ACC112 (cell line): ENCODE data around the gene MATK.

ENCODE experiments used
- H2AFZ ChIP-seq: fragments of 200-600 bp; sonication (generic); one replicate; pipeline ENCODE4 v1.6.0; 2017; ENCODE audit warnings: antibody characterized with exemption, low read length; ENCODE audit not compliant: unreplicated experiment
- H3K27ac ChIP-seq: fragments of 200-600 bp; sonication (generic); 2 replicates; pipeline ENCODE4 v1.5.1; 2014; ENCODE audit warnings: low read depth, mild to moderate bottlenecking, antibody characterized with exemption, low read length, moderate library complexity
- H3K27me3 ChIP-seq: fragments of 200-600 bp; sonication (generic); 2 replicates; pipeline ENCODE4 v1.6.1; 2014; ENCODE audit warnings: mild to moderate bottlenecking, antibody characterized with exemption, low read length, moderate library complexity, mixed read lengths; ENCODE audit not compliant: insufficient read depth
- H3K36me3 ChIP-seq: fragments of 200-600 bp; sonication (generic); 2 replicates; pipeline ENCODE4 v1.6.1; 2016; ENCODE audit warnings: mild to moderate bottlenecking, antibody characterized with exemption, low read length, moderate library complexity, mixed read lengths; ENCODE audit not compliant: insufficient read depth
- H3K4me1 ChIP-seq: fragments of 200-600 bp; sonication (generic); one replicate; pipeline ENCODE4 v1.6.1; 2016; ENCODE audit warnings: low read length, mixed read lengths; ENCODE audit not compliant: insufficient read depth, unreplicated experiment, control insufficient read depth
- H3K4me3 ChIP-seq: fragments of 200-600 bp; sonication (generic); 2 replicates; pipeline ENCODE4 v1.5.1; 2014; ENCODE audit warnings: mild to moderate bottlenecking, low read depth, low read length
- H3K79me2 ChIP-seq: fragments of 200-600 bp; sonication (generic); one replicate; pipeline ENCODE4 v1.6.0; 2016; ENCODE audit warnings: low read length; ENCODE audit not compliant: control insufficient read depth, unreplicated experiment, insufficient read depth

Gene MATK

GRCh38 chr19:3814648-3815047 lies 28.5 kb upstream of the MATK start:
- no peaks in the 10 kb centered on the region for H3K79me2 ChIP-seq
- H3K27me3 ChIP-seq, result no peaks in the 10 kb centered on the region
- H3K27ac ChIP-seq, result no peak overlapping the region
- H2AFZ ChIP-seq, result no peak overlapping the region
- no peak overlapping the region for H3K4me3 ChIP-seq
- H3K36me3 ChIP-seq, result no peaks in the 10 kb centered on the region
- no peaks in the 10 kb centered on the region for H3K4me1 ChIP-seq

- H3K27ac ChIP-seq, result no peak overlapping the region
- H3K79me2 ChIP-seq, result no peaks in the 10 kb centered on the region
- no peak overlapping the region for H2AFZ ChIP-seq
- H3K4me3 ChIP-seq, result no peak overlapping the region
- no peaks in the 10 kb centered on the region for H3K4me1 ChIP-seq
- H3K36me3 ChIP-seq, result no peaks in the 10 kb centered on the region
- H3K27me3 ChIP-seq, result no peaks in the 10 kb centered on the region
Measured at GRCh38 chr19:3813473-3814392, 27.6 kb upstream of the MATK start.

DNA sequence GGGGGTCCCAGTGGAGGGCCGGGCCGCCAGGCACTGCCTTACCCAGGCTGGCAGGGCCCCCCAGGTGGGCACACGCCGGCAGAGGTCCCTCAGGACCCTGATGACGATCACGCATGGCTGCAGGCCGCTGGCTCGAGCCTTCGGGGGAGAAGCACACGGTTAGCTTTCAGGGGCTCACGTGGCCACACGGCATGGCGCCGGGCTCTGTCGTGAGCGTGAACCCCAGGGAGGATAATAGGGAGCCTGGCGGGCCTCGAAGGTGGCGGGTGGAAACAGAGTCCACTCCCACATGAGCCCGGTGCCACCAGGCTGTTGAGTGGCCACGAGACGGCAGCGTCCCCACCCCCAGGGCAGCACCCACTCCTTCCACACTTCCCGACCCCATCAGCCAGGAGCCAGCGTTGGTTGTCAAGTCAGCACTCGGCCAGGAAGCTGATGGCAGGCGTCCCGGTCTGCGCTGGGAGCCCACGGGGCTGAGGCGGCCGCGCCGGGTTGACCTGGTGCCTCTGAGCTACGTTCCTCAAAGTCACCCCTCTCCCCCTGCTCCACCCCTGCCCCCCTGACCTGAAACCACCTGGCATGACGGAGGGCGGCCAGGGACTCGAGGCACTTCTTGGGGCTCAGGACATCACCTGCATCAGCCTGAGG lies 24.7 kb upstream of the MATK start:
- Histone ChIP-seq H3K27ac (no peak overlapping the region), H2AFZ (no peak overlapping the region), H3K4me3 (no peak overlapping the region)

GRCh38 chr19:3809881-3810707 lies 23.9 kb upstream of the MATK start:
- no peak overlapping the region for H3K27ac ChIP-seq
- no peak overlapping the region for H3K4me3 ChIP-seq
- H3K4me1 ChIP-seq, result no peaks in the 10 kb centered on the region

More for the DNA sequence above, 24.7 kb upstream of the MATK start:
- Histone ChIP-seq H3K27me3 (no peaks in the 10 kb centered on the region), H3K36me3 (no peaks in the 10 kb centered on the region), H3K4me1 (no peaks in the 10 kb centered on the region), H3K79me2 (no peaks in the 10 kb centered on the region)

DNA sequence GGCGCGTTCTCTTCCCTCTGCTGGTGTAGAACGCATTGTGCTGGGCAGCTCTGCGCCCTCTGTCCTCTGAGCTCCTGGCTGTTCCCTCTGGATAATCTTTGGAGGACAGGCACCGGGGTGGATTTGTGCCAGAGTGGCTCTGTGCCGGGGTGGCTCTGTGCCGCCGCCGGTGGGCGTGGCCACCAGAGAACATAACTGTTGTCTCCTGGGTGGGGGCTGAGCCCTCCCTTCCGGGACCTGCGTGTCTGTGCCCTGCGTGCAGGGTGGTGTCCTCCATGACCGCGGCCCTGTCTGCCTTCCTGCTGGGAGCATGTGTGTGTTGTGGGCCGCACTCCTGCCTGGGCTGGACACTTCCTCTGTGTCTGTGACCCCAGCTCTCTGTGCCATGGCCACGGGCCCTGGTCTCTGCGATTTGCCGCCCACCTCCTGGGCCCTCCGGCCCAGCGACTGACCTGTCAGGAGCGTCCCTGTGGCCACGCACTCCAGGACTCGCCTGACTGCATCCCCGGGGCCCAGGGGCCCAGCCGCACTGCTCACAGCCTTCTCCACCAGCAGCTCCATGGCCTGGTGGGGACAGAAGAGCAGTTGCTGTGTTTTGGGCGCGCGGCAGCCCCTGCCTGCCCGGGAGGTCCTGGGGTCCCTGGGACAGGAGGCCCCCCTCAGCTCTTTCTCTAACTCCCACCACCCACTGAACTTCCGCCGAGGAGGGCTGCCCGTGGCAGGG lies 22.4 kb upstream of the MATK start:
- no peaks in the 10 kb centered on the region for H3K36me3 ChIP-seq
- no peak overlapping the region for H2AFZ ChIP-seq
- H3K27me3 ChIP-seq, result no peaks in the 10 kb centered on the region
- no peaks in the 10 kb centered on the region for H3K4me1 ChIP-seq
- H3K79me2 ChIP-seq, result no peaks in the 10 kb centered on the region
- no peak overlapping the region for H3K4me3 ChIP-seq
- no peak overlapping the region for H3K27ac ChIP-seq

More at GRCh38 chr19:3809881-3810707, 23.9 kb upstream of the MATK start:
- Histone ChIP-seq H2AFZ (no peak overlapping the region), H3K36me3 (no peaks in the 10 kb centered on the region), H3K79me2 (no peaks in the 10 kb centered on the region), H3K27me3 (no peaks in the 10 kb centered on the region)

GRCh38 chr19:3807574-3808354 lies 21.6 kb upstream of the MATK start:
- Histone ChIP-seq H3K79me2 (no peaks in the 10 kb centered on the region), H2AFZ (no peak overlapping the region), H3K27ac (no peak overlapping the region), H3K4me1 (no peaks in the 10 kb centered on the region), H3K27me3 (no peaks in the 10 kb centered on the region), H3K4me3 (no peak overlapping the region), H3K36me3 (no peaks in the 10 kb centered on the region)

GRCh38 chr19:3807131-3807480 lies 20.9 kb upstream of the MATK start:
- Histone ChIP-seq H3K36me3 (no peaks in the 10 kb centered on the region), H3K27ac (no peak overlapping the region), H2AFZ (no peak overlapping the region), H3K4me1 (no peaks in the 10 kb centered on the region), H3K27me3 (no peaks in the 10 kb centered on the region), H3K79me2 (no peaks in the 10 kb centered on the region), H3K4me3 (no peak overlapping the region)

DNA sequence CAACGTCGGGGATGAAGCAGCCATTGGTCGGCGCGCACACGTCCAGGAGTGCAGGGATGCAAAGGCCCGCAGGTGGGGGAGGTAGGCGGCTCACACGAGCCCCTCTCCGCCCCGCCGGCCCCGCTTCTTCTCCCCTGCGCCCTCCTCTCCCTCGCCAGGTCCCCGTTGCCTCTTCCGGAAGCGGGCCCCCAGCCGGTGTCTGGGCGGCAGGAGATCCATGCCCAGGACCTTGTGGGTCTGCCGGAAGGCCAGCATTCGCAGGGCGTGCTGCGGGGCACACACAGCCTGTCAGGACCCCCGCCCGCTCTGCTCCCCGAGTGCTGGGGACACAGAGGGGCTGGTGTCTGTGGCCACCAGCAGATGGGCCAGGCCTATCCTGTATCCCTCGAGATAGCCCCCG lies 19.7 kb upstream of the MATK start:
- no peak overlapping the region for H3K27ac ChIP-seq
- H2AFZ ChIP-seq, result no peak overlapping the region
- no peaks in the 10 kb centered on the region for H3K36me3 ChIP-seq
- H3K79me2 ChIP-seq, result no peaks in the 10 kb centered on the region
- H3K4me1 ChIP-seq, result no peaks in the 10 kb centered on the region
- no peak overlapping the region for H3K4me3 ChIP-seq
- peaks cover 12% of the 10 kb centered on the region for H3K27me3 ChIP-seq

- Histone ChIP-seq H3K79me2 (no peaks in the 10 kb centered on the region), H3K4me1 (no peaks in the 10 kb centered on the region), H3K27ac (no peak overlapping the region), H2AFZ (no peak overlapping the region), H3K36me3 (no peaks in the 10 kb centered on the region), H3K4me3 (no peak overlapping the region), H3K27me3 (peaks cover 19% of the 10 kb centered on the region)
Measured at GRCh38 chr19:3804429-3804828, 18.2 kb upstream of the MATK start.
